Kidney epithelial cell (primary cell): ENCODE data around the gene SARS1. TPM values are rescaled to one million over a fixed set of nuclear protein-coding genes. Genes with fewer than 3 reads are reported as not detected.

Experiments
- DNase-seq: peaks from one replicate; pipeline ENCODE4 v3.0.0-alpha.2; 2010; ENCODE audit warnings: low read depth
- H3K27me3 ChIP-seq: 2 replicates; pipeline ENCODE4 v1.6.0; 2011; ENCODE audit warnings: low read length; ENCODE audit not compliant: control insufficient read depth, insufficient read depth
- H3K36me3 ChIP-seq: 2 replicates; pipeline ENCODE4 v1.5.1; 2011; ENCODE audit warnings: low read length; ENCODE audit not compliant: control insufficient read depth, insufficient read depth
- H3K4me3 ChIP-seq: 2 replicates; pipeline ENCODE4 v1.5.1; 2011; ENCODE audit warnings: low read depth, mild to moderate bottlenecking, control low read depth, low read length
- total RNA-seq: library from RNA; depleted of rRNA; stranded (reverse); fragments of >200 nt; gene quantifications from 2 replicates; pipeline ENCODE4 v1.2.3, GENCODE V29; 2015
- TF ChIP-seq, protein P1 (sequence below): IDR thresholded peaks from 2 replicates; pipeline ENCODE4 v1.5.1; 2011; ENCODE audit warnings: mild to moderate bottlenecking, moderate library complexity, low read length, control low read depth, inconsistent platforms; ENCODE audit not compliant: insufficient read depth, poor library complexity, severe bottlenecking

The SARS1 gene
- total RNA-seq, 1 donor from 2014 or later = 411 TPM

DNA sequence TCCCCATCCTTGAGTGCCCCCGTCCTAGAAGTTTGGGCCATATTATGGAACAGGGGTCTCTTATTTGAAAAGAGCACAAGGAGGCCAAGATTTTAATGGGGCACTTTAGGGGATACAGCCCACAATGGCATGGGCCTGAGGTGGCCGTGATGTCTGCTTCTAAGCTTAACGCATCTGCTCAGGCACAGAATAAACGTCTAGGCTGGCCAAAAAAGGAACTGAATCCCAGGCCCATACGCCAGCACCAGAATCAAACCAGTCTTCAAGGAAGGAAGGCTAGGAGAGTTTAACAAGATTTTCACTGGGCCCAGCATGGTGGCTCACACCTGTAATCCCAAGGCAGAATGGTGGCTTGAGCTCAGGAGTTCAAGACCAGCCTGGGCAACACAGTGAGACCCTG lies 9.2 kb upstream of the SARS1 start:
- Histone ChIP-seq H3K27me3 (no peaks in the 10 kb centered on the region), H3K36me3 (no peaks in the 10 kb centered on the region), H3K4me3 (no peak overlapping the region)
- TF ChIP-seq, protein P1, sequence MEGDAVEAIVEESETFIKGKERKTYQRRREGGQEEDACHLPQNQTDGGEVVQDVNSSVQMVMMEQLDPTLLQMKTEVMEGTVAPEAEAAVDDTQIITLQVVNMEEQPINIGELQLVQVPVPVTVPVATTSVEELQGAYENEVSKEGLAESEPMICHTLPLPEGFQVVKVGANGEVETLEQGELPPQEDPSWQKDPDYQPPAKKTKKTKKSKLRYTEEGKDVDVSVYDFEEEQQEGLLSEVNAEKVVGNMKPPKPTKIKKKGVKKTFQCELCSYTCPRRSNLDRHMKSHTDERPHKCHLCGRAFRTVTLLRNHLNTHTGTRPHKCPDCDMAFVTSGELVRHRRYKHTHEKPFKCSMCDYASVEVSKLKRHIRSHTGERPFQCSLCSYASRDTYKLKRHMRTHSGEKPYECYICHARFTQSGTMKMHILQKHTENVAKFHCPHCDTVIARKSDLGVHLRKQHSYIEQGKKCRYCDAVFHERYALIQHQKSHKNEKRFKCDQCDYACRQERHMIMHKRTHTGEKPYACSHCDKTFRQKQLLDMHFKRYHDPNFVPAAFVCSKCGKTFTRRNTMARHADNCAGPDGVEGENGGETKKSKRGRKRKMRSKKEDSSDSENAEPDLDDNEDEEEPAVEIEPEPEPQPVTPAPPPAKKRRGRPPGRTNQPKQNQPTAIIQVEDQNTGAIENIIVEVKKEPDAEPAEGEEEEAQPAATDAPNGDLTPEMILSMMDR = no peak
- DNase-seq = no peak

DNA sequence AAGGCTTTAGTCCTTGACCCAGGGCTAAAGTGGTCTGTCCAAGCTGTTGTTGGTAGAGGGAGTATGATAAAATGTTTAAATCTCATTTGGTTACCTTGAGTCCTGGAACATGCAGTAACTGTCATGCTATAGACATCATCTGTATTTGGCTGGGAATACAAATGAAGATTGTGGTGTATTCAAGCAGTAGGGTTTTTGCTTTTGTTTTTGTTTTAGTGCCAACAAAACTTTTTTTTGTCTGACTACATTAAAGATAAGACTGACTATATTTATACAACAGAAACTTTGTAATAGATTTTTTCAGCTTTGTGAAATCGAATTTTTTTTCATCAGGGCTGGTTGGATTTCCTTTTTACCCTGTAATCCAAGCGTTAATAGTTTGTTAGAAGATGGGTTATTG lies 7.4 kb upstream of the SARS1 start:
- Histone ChIP-seq H3K27me3 (no peaks in the 10 kb centered on the region), H3K4me3 (no peak overlapping the region), H3K36me3 (no peaks in the 10 kb centered on the region)
- TF ChIP-seq, protein P1 = no peak
- no peak for DNase-seq

DNA sequence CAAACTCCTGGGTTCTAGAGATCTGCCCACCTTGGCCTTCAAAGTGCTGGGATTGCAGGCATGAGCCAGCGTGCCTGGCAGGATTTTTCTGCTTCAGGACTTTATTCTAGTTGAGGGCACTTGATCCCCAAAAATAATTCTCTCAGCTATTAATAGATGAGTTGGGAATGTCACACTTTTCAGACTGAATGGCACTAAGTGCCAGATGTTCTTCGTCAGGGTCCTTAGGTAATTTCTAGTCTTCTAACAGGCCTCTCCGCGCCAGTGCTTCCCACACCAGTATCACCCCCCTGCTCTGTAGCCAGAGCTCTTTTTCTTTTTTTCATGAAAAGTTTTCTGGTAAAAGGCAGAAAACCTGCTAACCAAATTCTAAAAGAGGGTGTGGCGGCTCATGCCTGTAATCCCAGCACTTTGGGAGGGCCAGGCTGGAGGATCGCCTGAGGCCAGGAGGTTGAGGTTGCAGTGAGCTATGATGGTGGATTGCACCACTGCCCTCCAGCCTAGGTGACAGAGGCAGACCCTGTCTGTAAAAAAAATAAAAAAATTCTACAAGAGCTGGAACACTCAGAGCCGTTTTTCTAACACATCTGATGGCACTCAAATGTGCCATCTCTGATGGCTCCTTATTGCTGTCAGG lies 6.1 kb upstream of the SARS1 start:
- H3K36me3 ChIP-seq = no peaks in the 10 kb centered on the region
- no peak for DNase-seq
- TF ChIP-seq, protein P1 = no peak
- H3K27me3 ChIP-seq = no peaks in the 10 kb centered on the region
- H3K4me3 ChIP-seq = no peak overlapping the region

DNA sequence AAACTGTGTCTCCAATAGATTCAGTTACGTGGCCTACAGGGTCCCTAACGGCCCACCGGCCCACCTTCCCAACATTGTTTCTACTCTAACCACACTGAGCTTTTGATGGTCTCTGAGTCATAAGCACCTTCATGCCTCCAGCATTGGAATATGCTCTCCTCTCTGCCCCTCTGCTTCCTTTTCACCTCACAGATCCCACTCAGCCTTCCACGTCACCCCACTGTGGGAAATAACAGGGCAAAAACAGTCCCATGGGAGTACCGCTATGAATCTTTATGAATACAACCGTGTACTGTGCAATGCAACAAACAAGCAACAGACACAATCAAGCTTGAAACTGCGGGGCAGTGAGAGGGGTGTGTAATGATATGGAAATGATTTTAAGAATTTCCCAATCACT lies 5.3 kb upstream of the SARS1 start:
- H3K27me3 ChIP-seq = no peaks in the 10 kb centered on the region
- TF ChIP-seq, protein P1 = no peak
- DNase-seq = no peak
- no peak overlapping the region for H3K4me3 ChIP-seq
- H3K36me3 ChIP-seq = no peaks in the 10 kb centered on the region

DNA sequence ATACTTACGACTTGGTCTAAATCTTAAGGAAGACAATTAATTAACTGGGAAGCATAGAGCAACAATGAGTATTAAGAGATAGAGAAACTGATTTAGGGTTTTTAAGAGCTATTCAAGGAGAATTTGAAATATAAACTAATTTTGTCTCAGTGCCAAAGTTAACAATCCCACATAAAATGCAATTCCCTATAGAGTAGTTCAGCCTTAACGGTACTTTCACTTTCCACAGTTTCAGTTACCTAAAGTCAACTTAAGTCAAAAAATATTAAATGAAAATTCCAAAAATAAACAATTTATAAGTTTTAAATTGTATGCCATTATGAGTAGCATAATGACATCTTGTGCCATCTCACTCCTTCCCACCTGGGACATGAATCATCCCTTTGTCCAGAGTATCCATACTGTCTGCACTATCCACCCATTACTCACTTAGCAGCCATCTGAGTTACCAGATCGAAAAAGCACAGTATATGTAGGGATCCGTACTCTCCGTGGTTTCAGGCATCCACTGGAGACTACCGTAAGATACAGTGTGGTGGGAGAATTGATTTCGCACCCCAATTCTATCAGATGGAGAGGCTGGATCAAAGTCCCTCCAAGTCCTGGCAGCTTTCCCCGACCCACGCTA lies 4.8 kb upstream of the SARS1 start:
- no peaks in the 10 kb centered on the region for H3K36me3 ChIP-seq
- TF ChIP-seq, protein P1 = no peak
- DNase-seq = no peak
- H3K27me3 ChIP-seq = no peaks in the 10 kb centered on the region
- no peak overlapping the region for H3K4me3 ChIP-seq

DNA sequence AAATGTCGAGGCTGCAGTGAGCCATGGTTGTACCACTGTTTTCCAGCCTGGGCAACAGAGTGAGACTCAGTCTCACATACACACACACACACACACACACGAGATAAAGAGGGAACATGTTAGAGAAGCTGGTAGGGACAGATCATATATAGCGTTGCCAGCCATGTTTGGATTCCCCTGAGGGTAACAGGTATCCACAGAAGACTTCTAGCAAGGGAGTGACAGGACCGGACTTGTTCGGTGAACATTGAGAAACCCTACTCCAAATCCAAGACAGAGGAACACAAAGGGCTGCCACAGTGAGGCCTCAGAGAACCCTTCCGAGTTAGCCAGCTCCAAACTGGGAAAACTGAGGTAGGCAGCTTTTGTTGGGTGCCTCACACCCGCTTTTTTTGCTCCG lies 3.7 kb upstream of the SARS1 start:
- no peak for DNase-seq
- H3K4me3 ChIP-seq = no peak overlapping the region

More for the DNA sequence above, 3.7 kb upstream of the SARS1 start:
- H3K27me3 ChIP-seq = no peaks in the 10 kb centered on the region
- TF ChIP-seq, protein P1 = no peak
- no peaks in the 10 kb centered on the region for H3K36me3 ChIP-seq
